ENCODE results near the gene RNF138.

DNA sequence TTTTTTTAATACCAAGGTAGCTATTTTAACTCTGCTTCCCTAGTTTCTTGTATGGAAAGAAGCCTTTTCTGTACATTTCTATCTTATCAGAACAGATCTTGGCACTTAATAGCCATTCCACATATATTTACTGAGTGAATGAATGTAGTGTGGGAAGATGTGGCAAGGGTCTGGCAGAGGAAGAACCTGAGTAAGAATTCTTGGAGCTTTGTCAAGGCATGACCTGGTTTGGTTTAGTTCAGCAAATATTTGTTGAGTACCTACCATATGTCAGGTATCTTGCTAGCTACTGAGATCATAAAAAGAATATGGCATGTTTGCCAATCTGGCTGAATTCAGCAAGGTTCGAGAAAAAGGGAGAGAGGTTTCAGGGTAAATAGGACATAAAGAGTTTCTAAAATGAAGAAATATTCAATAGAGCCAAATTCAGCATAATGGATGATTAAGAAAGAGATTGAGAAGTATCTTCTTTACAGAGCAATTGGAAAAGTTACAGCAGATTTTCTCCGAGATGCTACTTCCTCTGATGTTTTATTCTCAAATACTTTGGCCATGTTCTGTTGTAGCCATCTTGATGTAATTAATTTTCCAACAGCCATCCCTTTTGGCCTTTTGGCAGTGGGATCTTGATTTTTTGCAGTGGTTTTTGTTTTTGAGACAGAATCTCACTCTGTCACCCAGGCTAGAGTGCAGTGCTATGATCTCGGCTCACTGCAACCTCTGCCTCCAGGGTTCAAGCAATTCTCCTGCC is 76.5 kb downstream of the RNF138 start:
- TF ChIP-seq, protein P1, sequence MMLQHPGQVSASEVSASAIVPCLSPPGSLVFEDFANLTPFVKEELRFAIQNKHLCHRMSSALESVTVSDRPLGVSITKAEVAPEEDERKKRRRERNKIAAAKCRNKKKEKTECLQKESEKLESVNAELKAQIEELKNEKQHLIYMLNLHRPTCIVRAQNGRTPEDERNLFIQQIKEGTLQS (CRISPR knock-in tag; conservative IDR thresholded peaks at IDR 0.05), result no peak
- TF ChIP-seq, protein P2, sequence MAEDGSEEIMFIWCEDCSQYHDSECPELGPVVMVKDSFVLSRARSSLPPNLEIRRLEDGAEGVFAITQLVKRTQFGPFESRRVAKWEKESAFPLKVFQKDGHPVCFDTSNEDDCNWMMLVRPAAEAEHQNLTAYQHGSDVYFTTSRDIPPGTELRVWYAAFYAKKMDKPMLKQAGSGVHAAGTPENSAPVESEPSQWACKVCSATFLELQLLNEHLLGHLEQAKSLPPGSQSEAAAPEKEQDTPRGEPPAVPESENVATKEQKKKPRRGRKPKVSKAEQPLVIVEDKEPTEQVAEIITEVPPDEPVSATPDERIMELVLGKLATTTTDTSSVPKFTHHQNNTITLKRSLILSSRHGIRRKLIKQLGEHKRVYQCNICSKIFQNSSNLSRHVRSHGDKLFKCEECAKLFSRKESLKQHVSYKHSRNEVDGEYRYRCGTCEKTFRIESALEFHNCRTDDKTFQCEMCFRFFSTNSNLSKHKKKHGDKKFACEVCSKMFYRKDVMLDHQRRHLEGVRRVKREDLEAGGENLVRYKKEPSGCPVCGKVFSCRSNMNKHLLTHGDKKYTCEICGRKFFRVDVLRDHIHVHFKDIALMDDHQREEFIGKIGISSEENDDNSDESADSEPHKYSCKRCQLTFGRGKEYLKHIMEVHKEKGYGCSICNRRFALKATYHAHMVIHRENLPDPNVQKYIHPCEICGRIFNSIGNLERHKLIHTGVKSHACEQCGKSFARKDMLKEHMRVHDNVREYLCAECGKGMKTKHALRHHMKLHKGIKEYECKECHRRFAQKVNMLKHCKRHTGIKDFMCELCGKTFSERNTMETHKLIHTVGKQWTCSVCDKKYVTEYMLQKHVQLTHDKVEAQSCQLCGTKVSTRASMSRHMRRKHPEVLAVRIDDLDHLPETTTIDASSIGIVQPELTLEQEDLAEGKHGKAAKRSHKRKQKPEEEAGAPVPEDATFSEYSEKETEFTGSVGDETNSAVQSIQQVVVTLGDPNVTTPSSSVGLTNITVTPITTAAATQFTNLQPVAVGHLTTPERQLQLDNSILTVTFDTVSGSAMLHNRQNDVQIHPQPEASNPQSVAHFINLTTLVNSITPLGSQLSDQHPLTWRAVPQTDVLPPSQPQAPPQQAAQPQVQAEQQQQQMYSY (CRISPR knock-in tag; IDR thresholded peaks at IDR 0.05), result no peak
- TF ChIP-seq FOXP1 (CRISPR knock-in tag; IDR thresholded peaks at IDR 0.05; ENCODE audit: borderline replicate concordance) (no peak), SMAD3 (CRISPR knock-in tag; IDR thresholded peaks at IDR 0.05; ENCODE audit: borderline replicate concordance) (no peak), ATF1 (CRISPR knock-in tag; IDR thresholded peaks at IDR 0.05) (no peak), FOXK1 (CRISPR knock-in tag; IDR thresholded peaks at IDR 0.05) (no peak), TEAD4 (CRISPR knock-in tag; IDR thresholded peaks at IDR 0.05) (no peak)
- TF ChIP-seq, protein P3, sequence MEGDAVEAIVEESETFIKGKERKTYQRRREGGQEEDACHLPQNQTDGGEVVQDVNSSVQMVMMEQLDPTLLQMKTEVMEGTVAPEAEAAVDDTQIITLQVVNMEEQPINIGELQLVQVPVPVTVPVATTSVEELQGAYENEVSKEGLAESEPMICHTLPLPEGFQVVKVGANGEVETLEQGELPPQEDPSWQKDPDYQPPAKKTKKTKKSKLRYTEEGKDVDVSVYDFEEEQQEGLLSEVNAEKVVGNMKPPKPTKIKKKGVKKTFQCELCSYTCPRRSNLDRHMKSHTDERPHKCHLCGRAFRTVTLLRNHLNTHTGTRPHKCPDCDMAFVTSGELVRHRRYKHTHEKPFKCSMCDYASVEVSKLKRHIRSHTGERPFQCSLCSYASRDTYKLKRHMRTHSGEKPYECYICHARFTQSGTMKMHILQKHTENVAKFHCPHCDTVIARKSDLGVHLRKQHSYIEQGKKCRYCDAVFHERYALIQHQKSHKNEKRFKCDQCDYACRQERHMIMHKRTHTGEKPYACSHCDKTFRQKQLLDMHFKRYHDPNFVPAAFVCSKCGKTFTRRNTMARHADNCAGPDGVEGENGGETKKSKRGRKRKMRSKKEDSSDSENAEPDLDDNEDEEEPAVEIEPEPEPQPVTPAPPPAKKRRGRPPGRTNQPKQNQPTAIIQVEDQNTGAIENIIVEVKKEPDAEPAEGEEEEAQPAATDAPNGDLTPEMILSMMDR (IDR thresholded peaks at IDR 0.05), result no peak
- TF ChIP-seq, protein P4, sequence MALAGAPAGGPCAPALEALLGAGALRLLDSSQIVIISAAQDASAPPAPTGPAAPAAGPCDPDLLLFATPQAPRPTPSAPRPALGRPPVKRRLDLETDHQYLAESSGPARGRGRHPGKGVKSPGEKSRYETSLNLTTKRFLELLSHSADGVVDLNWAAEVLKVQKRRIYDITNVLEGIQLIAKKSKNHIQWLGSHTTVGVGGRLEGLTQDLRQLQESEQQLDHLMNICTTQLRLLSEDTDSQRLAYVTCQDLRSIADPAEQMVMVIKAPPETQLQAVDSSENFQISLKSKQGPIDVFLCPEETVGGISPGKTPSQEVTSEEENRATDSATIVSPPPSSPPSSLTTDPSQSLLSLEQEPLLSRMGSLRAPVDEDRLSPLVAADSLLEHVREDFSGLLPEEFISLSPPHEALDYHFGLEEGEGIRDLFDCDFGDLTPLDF (CRISPR knock-in tag; IDR thresholded peaks at IDR 0.05), result no peak
